Nephron (organoid): ENCODE data around the gene KIAA0232.

ENCODE experiments used
- H3K27ac Mint-ChIP-seq, 3 experiments: 2 replicates each; pipeline ENCODE4 v1.8.0; 2020; ENCODE audit warnings: mixed read lengths in 3 of 3, mild to moderate bottlenecking in 2 of 3, moderate library complexity in 1 of 3
- H3K27me3 Mint-ChIP-seq: 2 replicates; pipeline ENCODE4 v1.8.0; 2021; ENCODE audit warnings: low read depth, mild to moderate bottlenecking, moderate library complexity, mixed read lengths
- H3K36me3 Mint-ChIP-seq: 2 replicates; pipeline ENCODE4 v1.8.0; 2020; ENCODE audit warnings: low read depth, mixed read lengths
- H3K4me1 Mint-ChIP-seq: 2 replicates; pipeline ENCODE4 v1.8.0; 2020; ENCODE audit warnings: mixed read lengths
- H3K4me3 Mint-ChIP-seq, 3 experiments: 2 replicates each; pipeline ENCODE4 v1.8.0; 2020; ENCODE audit warnings: mild to moderate bottlenecking in 3 of 3, mixed read lengths in 3 of 3, moderate library complexity in 2 of 3
- H3K9me3 Mint-ChIP-seq: 2 replicates; pipeline ENCODE4 v1.8.0; 2020; ENCODE audit warnings: mixed read lengths
- CTCF ChIP-seq, 3 experiments: fragments of 200-600 bp; sonication (generic); IDR thresholded peaks; one replicate each; pipeline ENCODE4 v1.5.0; 2021; ENCODE audit warnings: antibody characterized with exemption in 3 of 3; ENCODE audit not compliant: unreplicated experiment in 3 of 3

Gene KIAA0232

GRCh38 chr4:6782147-6782845 is at the start of gene KIAA0232:
KIAA0232 (plus strand) TSS chr4:6782727; CDS start chr4:6824454, 41,727 bp downstream.
- peaks cover 7% of the 10 kb centered on the region for H3K36me3 Mint-ChIP-seq
- peaks cover 24% of the 10 kb centered on the region for H3K4me1 Mint-ChIP-seq
- peak within 1 kb of the TSS; percentile 44 to 88 (median 71) for H3K27ac Mint-ChIP-seq
- peak within 1 kb of the TSS; percentile 89 to 94 (median 93) for H3K4me3 Mint-ChIP-seq
- H3K9me3 Mint-ChIP-seq, result no peaks in the 10 kb centered on the region
- H3K27me3 Mint-ChIP-seq, result peaks cover 21% of the 10 kb centered on the region
- no peak for TF ChIP-seq CTCF (IDR thresholded peaks at IDR 0.05; ENCODE audit: unreplicated experiment in 3 of 3)

- no peak overlapping the region for H3K4me3 Mint-ChIP-seq
- H3K4me1 Mint-ChIP-seq, result peaks cover 1% of the 10 kb centered on the region
- H3K27ac Mint-ChIP-seq, result no peak overlapping the region
- no peaks in the 10 kb centered on the region for H3K9me3 Mint-ChIP-seq
- peaks cover 16% of the 10 kb centered on the region for H3K27me3 Mint-ChIP-seq
- TF ChIP-seq CTCF (IDR thresholded peaks at IDR 0.05; ENCODE audit: unreplicated experiment in 3 of 3), result no peak
- no peaks in the 10 kb centered on the region for H3K36me3 Mint-ChIP-seq
These were observed 49.0 kb upstream of the KIAA0232 start for GRCh38 chr4:6733358-6734164.

GRCh38 chr4:6734165-6734786 is 48.3 kb upstream of the KIAA0232 start:
- H3K4me3 Mint-ChIP-seq, result no peak overlapping the region
- no peaks in the 10 kb centered on the region for H3K4me1 Mint-ChIP-seq
- TF ChIP-seq CTCF (IDR thresholded peaks at IDR 0.05; ENCODE audit: unreplicated experiment in 3 of 3), result no peak
- H3K9me3 Mint-ChIP-seq, result no peaks in the 10 kb centered on the region
- no peak overlapping the region for H3K27ac Mint-ChIP-seq
- H3K27me3 Mint-ChIP-seq, result peaks cover 15% of the 10 kb centered on the region
- H3K36me3 Mint-ChIP-seq, result no peaks in the 10 kb centered on the region

- Mint-ChIP-seq H3K4me3 (no peak overlapping the region), H3K36me3 (no peaks in the 10 kb centered on the region)
- TF ChIP-seq CTCF (IDR thresholded peaks at IDR 0.05; ENCODE audit: unreplicated experiment in 3 of 3), result no peak
These were observed 42.6 kb upstream of the KIAA0232 start for GRCh38 chr4:6739920-6740319.

GRCh38 chr4:6740347-6740746 is 42.2 kb upstream of the KIAA0232 start:
- Mint-ChIP-seq H3K4me3 (no peak overlapping the region), H3K27me3 (peaks cover 9% of the 10 kb centered on the region), H3K36me3 (no peaks in the 10 kb centered on the region), H3K9me3 (peaks cover 6% of the 10 kb centered on the region), H3K4me1 (no peaks in the 10 kb centered on the region), H3K27ac (no peak overlapping the region)
- no peak for TF ChIP-seq CTCF (IDR thresholded peaks at IDR 0.05; ENCODE audit: unreplicated experiment in 3 of 3)

More at GRCh38 chr4:6739920-6740319, 42.6 kb upstream of the KIAA0232 start:
- no peak overlapping the region for H3K27ac Mint-ChIP-seq
- peaks cover 9% of the 10 kb centered on the region for H3K27me3 Mint-ChIP-seq
- H3K9me3 Mint-ChIP-seq, result peaks cover 6% of the 10 kb centered on the region
- no peaks in the 10 kb centered on the region for H3K4me1 Mint-ChIP-seq
